WTC11 (cell line): ENCODE results near the gene MAPKAP1. TPM values are rescaled to one million over a fixed set of nuclear protein-coding genes. Genes with fewer than 3 reads are reported as not detected.

ENCODE experiments used
- ATAC-seq: fragments of 200-7000 bp; cut with Tn5 transposase; 2 replicates; pipeline ENCODE4 v1.10.0; 2021; ENCODE audit warnings: mild to moderate bottlenecking, moderate library complexity
- CTCF ChIA-PET: fragments of 300-600 bp; sonication (Branson Sonifier 250); formaldehyde crosslinking; loops from one replicate; lab custom pipeline; 2021; ENCODE audit warnings: antibody characterized with exemption; lab: Charles Lee
- POLR2A ChIA-PET: fragments of 350-600 bp; sonication (Branson Sonifier 250); formaldehyde crosslinking; loops from one replicate; lab custom pipeline; 2021; ENCODE audit warnings: antibody characterized with exemption; lab: Charles Lee
- DNase-seq: peaks from one replicate; pipeline ENCODE4 v3.0.0; 2021; ENCODE audit warnings: low spot score
- H3K27ac Mint-ChIP-seq: 2 replicates; pipeline ENCODE4 v1.8.0; 2021; ENCODE audit warnings: mixed read lengths
- H3K27me3 Mint-ChIP-seq: 2 replicates; pipeline ENCODE4 v1.8.0; 2021; ENCODE audit warnings: low read depth, mild to moderate bottlenecking, moderate library complexity, mixed read lengths
- H3K36me3 Mint-ChIP-seq: 2 replicates; pipeline ENCODE4 v1.8.0; 2021; ENCODE audit warnings: mixed read lengths
- H3K4me1 Mint-ChIP-seq: 2 replicates; pipeline ENCODE4 v1.8.0; 2022; ENCODE audit warnings: mixed read lengths
- H3K4me3 Mint-ChIP-seq: 2 replicates; pipeline ENCODE4 v1.8.0; 2021; ENCODE audit warnings: mild to moderate bottlenecking, moderate library complexity, mixed read lengths
- H3K9me3 Mint-ChIP-seq: 2 replicates; pipeline ENCODE4 v1.8.0; 2021; ENCODE audit warnings: mixed read lengths
- CREB1 ChIP-seq: sonication (generic); formaldehyde crosslinking; IDR thresholded peaks from 2 replicates; pipeline ENCODE4 v1.8.0; 2023; ENCODE audit warnings: mild to moderate bottlenecking, missing genetic modification reagents
- HMGXB4 ChIP-seq: sonication (generic); formaldehyde crosslinking; IDR thresholded peaks from 2 replicates; pipeline ENCODE4 v1.8.1; 2023; ENCODE audit warnings: mild to moderate bottlenecking, moderate library complexity, missing genetic modification reagents
- MYBL2 ChIP-seq: sonication (generic); formaldehyde crosslinking; IDR thresholded peaks from 2 replicates; pipeline ENCODE4 v1.8.1; 2023; ENCODE audit warnings: mild to moderate bottlenecking, moderate library complexity, missing genetic modification reagents
- PRRX2 ChIP-seq: fragments of 250-450 bp; sonication (Bioruptor Pico); IDR thresholded peaks from 2 replicates; pipeline ENCODE4 v1.8.0; 2021; ENCODE audit warnings: mild to moderate bottlenecking
- RORB ChIP-seq: fragments of 250-450 bp; sonication (Bioruptor Pico); IDR thresholded peaks from 2 replicates; pipeline ENCODE4 v1.9.0; 2021; ENCODE audit warnings: mild to moderate bottlenecking
- SOX15 ChIP-seq: fragments of 250-450 bp; sonication (Bioruptor Pico); IDR thresholded peaks from 2 replicates; pipeline ENCODE4 v1.9.0; 2021; ENCODE audit warnings: mild to moderate bottlenecking
- SP1 ChIP-seq: sonication (generic); formaldehyde crosslinking; conservative IDR thresholded peaks from 2 replicates; pipeline ENCODE4 v1.8.1; 2022; ENCODE audit warnings: missing genetic modification reagents
- STAT6 ChIP-seq: sonication (generic); formaldehyde crosslinking; conservative IDR thresholded peaks from 2 replicates; pipeline ENCODE4 v1.8.1; 2023; ENCODE audit warnings: mild to moderate bottlenecking, low read depth, missing genetic modification reagents, moderate library complexity
- ZNF263 ChIP-seq: sonication (generic); formaldehyde crosslinking; IDR thresholded peaks from 2 replicates; pipeline ENCODE4 v1.8.1; 2022; ENCODE audit warnings: low read depth, mild to moderate bottlenecking, moderate library complexity, missing genetic modification reagents
- total RNA-seq: library from RNA; stranded (reverse); gene quantifications from 3 replicates; pipeline ENCODE4 v1.2.3, GENCODE V29; 2021
- TF ChIP-seq, protein P1 (sequence below): sonication (generic); formaldehyde crosslinking; IDR thresholded peaks from 2 replicates; pipeline ENCODE4 v1.8.1; 2022; ENCODE audit warnings: low read depth, missing genetic modification reagents, borderline replicate concordance
- TF ChIP-seq, protein P2 (sequence below): sonication (generic); formaldehyde crosslinking; IDR thresholded peaks from 2 replicates; pipeline ENCODE4 v1.8.0; 2022; ENCODE audit warnings: mild to moderate bottlenecking, missing genetic modification reagents
- TF ChIP-seq, protein P3 (sequence below): sonication (generic); formaldehyde crosslinking; IDR thresholded peaks from 2 replicates; pipeline ENCODE4 v1.8.0; 2022; ENCODE audit warnings: missing genetic modification reagents
- TF ChIP-seq, protein P4 (sequence below): sonication (generic); formaldehyde crosslinking; IDR thresholded peaks from 2 replicates; pipeline ENCODE4 v1.8.1; 2023; ENCODE audit warnings: mild to moderate bottlenecking, missing genetic modification reagents, moderate library complexity
- TF ChIP-seq, protein P5 (sequence below): sonication (generic); formaldehyde crosslinking; IDR thresholded peaks from 2 replicates; pipeline ENCODE4 v1.8.0; 2022; ENCODE audit warnings: mild to moderate bottlenecking, missing genetic modification reagents
- TF ChIP-seq, protein P6 (sequence below): sonication (generic); formaldehyde crosslinking; IDR thresholded peaks from 2 replicates; pipeline ENCODE4 v1.8.1; 2022; ENCODE audit warnings: missing genetic modification reagents, borderline replicate concordance
- TF ChIP-seq, protein P7 (sequence below): sonication (generic); formaldehyde crosslinking; IDR thresholded peaks from 2 replicates; pipeline ENCODE4 v1.8.0; 2023; ENCODE audit warnings: missing genetic modification reagents
- TF ChIP-seq, protein P8 (sequence below): sonication (generic); formaldehyde crosslinking; IDR thresholded peaks from 2 replicates; pipeline ENCODE4 v1.8.1; 2022; ENCODE audit warnings: low read depth, mild to moderate bottlenecking, moderate library complexity, missing genetic modification reagents, borderline replicate concordance

Gene MAPKAP1
- total RNA-seq, 1 experiment from 2014 or later, result 111 TPM

DNA sequence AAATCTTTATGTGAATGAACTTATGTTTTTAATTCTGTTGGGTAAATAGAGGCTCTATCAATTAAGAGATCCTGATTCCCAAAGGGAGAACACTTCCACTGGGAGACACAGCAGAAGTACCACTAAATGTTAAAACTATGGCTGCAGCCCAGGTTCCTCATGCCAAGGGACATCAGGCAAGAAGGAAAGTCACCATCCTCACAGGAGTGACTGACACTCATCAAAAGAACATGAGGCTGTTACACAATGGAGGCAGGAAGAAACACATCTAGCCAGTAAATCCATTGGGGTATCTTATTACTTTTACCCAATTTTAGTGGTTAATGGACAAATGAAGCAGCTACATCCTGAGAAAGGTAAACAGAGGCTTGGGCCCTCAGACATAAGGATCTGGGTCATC lies 94.4 kb downstream of the MAPKAP1 start:
- Mint-ChIP-seq H3K4me3 (no peak overlapping the region), H3K4me1 (peaks cover 41% of the 10 kb centered on the region), H3K9me3 (no peaks in the 10 kb centered on the region), H3K36me3 (no peaks in the 10 kb centered on the region), H3K27ac (no peak overlapping the region), H3K27me3 (no peaks in the 10 kb centered on the region)
- POLR2A ChIA-PET, result no interaction called here
- DNase-seq (no peak), ATAC-seq (no peak)
- CTCF ChIA-PET, result no interaction called here
- no peak for TF ChIP-seq SOX15 (CRISPR knock-in tag)
- no peak for TF ChIP-seq SP1 (CRISPR knock-in tag)
- no peak for TF ChIP-seq PRRX2
- TF ChIP-seq CREB1 (CRISPR knock-in tag), result no peak
- TF ChIP-seq, protein P1, sequence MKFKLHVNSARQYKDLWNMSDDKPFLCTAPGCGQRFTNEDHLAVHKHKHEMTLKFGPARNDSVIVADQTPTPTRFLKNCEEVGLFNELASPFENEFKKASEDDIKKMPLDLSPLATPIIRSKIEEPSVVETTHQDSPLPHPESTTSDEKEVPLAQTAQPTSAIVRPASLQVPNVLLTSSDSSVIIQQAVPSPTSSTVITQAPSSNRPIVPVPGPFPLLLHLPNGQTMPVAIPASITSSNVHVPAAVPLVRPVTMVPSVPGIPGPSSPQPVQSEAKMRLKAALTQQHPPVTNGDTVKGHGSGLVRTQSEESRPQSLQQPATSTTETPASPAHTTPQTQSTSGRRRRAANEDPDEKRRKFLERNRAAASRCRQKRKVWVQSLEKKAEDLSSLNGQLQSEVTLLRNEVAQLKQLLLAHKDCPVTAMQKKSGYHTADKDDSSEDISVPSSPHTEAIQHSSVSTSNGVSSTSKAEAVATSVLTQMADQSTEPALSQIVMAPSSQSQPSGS (CRISPR knock-in tag), result no peak
- TF ChIP-seq, protein P2, sequence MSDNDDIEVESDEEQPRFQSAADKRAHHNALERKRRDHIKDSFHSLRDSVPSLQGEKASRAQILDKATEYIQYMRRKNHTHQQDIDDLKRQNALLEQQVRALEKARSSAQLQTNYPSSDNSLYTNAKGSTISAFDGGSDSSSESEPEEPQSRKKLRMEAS, result no peak
- TF ChIP-seq ZNF263 (CRISPR knock-in tag), result no peak
- TF ChIP-seq, protein P3, sequence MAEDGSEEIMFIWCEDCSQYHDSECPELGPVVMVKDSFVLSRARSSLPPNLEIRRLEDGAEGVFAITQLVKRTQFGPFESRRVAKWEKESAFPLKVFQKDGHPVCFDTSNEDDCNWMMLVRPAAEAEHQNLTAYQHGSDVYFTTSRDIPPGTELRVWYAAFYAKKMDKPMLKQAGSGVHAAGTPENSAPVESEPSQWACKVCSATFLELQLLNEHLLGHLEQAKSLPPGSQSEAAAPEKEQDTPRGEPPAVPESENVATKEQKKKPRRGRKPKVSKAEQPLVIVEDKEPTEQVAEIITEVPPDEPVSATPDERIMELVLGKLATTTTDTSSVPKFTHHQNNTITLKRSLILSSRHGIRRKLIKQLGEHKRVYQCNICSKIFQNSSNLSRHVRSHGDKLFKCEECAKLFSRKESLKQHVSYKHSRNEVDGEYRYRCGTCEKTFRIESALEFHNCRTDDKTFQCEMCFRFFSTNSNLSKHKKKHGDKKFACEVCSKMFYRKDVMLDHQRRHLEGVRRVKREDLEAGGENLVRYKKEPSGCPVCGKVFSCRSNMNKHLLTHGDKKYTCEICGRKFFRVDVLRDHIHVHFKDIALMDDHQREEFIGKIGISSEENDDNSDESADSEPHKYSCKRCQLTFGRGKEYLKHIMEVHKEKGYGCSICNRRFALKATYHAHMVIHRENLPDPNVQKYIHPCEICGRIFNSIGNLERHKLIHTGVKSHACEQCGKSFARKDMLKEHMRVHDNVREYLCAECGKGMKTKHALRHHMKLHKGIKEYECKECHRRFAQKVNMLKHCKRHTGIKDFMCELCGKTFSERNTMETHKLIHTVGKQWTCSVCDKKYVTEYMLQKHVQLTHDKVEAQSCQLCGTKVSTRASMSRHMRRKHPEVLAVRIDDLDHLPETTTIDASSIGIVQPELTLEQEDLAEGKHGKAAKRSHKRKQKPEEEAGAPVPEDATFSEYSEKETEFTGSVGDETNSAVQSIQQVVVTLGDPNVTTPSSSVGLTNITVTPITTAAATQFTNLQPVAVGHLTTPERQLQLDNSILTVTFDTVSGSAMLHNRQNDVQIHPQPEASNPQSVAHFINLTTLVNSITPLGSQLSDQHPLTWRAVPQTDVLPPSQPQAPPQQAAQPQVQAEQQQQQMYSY (CRISPR knock-in tag), result no peak
- TF ChIP-seq, protein P4, sequence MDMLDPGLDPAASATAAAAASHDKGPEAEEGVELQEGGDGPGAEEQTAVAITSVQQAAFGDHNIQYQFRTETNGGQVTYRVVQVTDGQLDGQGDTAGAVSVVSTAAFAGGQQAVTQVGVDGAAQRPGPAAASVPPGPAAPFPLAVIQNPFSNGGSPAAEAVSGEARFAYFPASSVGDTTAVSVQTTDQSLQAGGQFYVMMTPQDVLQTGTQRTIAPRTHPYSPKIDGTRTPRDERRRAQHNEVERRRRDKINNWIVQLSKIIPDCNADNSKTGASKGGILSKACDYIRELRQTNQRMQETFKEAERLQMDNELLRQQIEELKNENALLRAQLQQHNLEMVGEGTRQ (CRISPR knock-in tag), result no peak
- TF ChIP-seq HMGXB4 (CRISPR knock-in tag), result no peak
- no peak for TF ChIP-seq RORB
- no peak for TF ChIP-seq STAT6 (CRISPR knock-in tag)

- ATAC-seq (no peak), DNase-seq (no peak)
- Mint-ChIP-seq H3K27me3 (no peaks in the 10 kb centered on the region), H3K27ac (no peak overlapping the region), H3K9me3 (no peaks in the 10 kb centered on the region), H3K4me1 (peaks cover 43% of the 10 kb centered on the region), H3K36me3 (no peaks in the 10 kb centered on the region), H3K4me3 (no peak overlapping the region)
- CTCF ChIA-PET, result no interaction called here
- POLR2A ChIA-PET, result no interaction called here
- no peak for TF ChIP-seq SOX15 (CRISPR knock-in tag)
- TF ChIP-seq, protein P5, sequence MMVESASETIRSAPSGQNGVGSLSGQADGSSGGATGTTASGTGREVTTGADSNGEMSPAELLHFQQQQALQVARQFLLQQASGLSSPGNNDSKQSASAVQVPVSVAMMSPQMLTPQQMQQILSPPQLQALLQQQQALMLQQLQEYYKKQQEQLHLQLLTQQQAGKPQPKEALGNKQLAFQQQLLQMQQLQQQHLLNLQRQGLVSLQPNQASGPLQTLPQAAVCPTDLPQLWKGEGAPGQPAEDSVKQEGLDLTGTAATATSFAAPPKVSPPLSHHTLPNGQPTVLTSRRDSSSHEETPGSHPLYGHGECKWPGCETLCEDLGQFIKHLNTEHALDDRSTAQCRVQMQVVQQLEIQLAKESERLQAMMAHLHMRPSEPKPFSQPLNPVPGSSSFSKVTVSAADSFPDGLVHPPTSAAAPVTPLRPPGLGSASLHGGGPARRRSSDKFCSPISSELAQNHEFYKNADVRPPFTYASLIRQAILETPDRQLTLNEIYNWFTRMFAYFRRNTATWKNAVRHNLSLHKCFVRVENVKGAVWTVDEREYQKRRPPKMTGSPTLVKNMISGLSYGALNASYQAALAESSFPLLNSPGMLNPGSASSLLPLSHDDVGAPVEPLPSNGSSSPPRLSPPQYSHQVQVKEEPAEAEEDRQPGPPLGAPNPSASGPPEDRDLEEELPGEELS (CRISPR knock-in tag), result no peak
- TF ChIP-seq RORB, result no peak
- TF ChIP-seq, protein P6, sequence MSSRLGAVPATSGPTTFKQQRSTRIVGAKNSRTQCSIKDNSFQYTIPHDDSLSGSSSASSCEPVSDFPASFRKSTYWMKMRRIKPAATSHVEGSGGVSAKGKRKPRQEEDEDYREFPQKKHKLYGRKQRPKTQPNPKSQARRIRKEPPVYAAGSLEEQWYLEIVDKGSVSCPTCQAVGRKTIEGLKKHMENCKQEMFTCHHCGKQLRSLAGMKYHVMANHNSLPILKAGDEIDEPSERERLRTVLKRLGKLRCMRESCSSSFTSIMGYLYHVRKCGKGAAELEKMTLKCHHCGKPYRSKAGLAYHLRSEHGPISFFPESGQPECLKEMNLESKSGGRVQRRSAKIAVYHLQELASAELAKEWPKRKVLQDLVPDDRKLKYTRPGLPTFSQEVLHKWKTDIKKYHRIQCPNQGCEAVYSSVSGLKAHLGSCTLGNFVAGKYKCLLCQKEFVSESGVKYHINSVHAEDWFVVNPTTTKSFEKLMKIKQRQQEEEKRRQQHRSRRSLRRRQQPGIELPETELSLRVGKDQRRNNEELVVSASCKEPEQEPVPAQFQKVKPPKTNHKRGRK (CRISPR knock-in tag), result no peak
- TF ChIP-seq, protein P7, sequence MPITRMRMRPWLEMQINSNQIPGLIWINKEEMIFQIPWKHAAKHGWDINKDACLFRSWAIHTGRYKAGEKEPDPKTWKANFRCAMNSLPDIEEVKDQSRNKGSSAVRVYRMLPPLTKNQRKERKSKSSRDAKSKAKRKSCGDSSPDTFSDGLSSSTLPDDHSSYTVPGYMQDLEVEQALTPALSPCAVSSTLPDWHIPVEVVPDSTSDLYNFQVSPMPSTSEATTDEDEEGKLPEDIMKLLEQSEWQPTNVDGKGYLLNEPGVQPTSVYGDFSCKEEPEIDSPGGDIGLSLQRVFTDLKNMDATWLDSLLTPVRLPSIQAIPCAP (CRISPR knock-in tag), result no peak
- TF ChIP-seq MYBL2 (CRISPR knock-in tag), result no peak
- TF ChIP-seq, protein P8, sequence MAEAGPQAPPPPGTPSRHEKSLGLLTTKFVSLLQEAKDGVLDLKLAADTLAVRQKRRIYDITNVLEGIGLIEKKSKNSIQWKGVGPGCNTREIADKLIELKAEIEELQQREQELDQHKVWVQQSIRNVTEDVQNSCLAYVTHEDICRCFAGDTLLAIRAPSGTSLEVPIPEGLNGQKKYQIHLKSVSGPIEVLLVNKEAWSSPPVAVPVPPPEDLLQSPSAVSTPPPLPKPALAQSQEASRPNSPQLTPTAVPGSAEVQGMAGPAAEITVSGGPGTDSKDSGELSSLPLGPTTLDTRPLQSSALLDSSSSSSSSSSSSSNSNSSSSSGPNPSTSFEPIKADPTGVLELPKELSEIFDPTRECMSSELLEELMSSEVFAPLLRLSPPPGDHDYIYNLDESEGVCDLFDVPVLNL, result no peak
- TF ChIP-seq CREB1 (CRISPR knock-in tag), result no peak
These were observed 95.8 kb downstream of the MAPKAP1 start for GRCh38 chr9:125611121-125611765.
